CD4-positive, CD25-positive, alpha-beta regulatory T cell (primary cell): ENCODE measurements around the gene IGLON5. TPM values are rescaled to one million over a fixed set of nuclear protein-coding genes. Genes with fewer than 3 reads are reported as not detected.

Source experiments
- ATAC-seq, 2 donors: fragments of 150-1000 bp; cut with Tn5 transposase; one replicate each; pipeline ENCODE4 v1.10.0; 2021; ENCODE audit warnings: low read depth in 2 of 2, moderate number of reproducible peaks in 2 of 2, moderate library complexity in 1 of 2
- DNase-seq, 3 donors: peaks; one replicate each; pipeline versions ENCODE4 v3.0.0 to v3.0.0-alpha.2; 2012 to 2022; ENCODE audit warnings: mixed read lengths in 1 of 3
- H3K27ac ChIP-seq: one replicate; pipeline ENCODE4 v1.7.0; 2013; ENCODE audit warnings: mild to moderate bottlenecking, low read length; ENCODE audit not compliant: insufficient read depth, poor library complexity, severe bottlenecking
- H3K27me3 ChIP-seq: one replicate; pipeline ENCODE4 v1.7.0; 2013; ENCODE audit warnings: low read length; ENCODE audit not compliant: control insufficient read depth, insufficient read depth
- H3K36me3 ChIP-seq: one replicate; pipeline ENCODE4 v1.7.0; 2013; ENCODE audit warnings: mild to moderate bottlenecking, low read length, moderate library complexity; ENCODE audit not compliant: control insufficient read depth, insufficient read depth
- H3K4me1 ChIP-seq: 2 replicates; pipeline ENCODE4 v1.7.0; 2013; ENCODE audit warnings: mild to moderate bottlenecking, low read length; ENCODE audit not compliant: insufficient read depth, control insufficient read depth, poor library complexity, severe bottlenecking
- H3K4me3 ChIP-seq: one replicate; pipeline ENCODE4 v1.7.0; 2013; ENCODE audit warnings: low read depth, mild to moderate bottlenecking, low read length, moderate library complexity
- H3K9me3 ChIP-seq, 2 experiments: 1 replicate in 1 of 2; 2 replicates in 1 of 2; pipeline ENCODE4 v1.7.0; 2013; ENCODE audit warnings: low read length in 2 of 2, mild to moderate bottlenecking in 1 of 2, moderate library complexity in 1 of 2; ENCODE audit not compliant: control insufficient read depth in 2 of 2
- H3K27ac Mint-ChIP-seq, 3 donors: one replicate each; pipeline ENCODE4 v1.8.0; 2020 to 2022; ENCODE audit warnings: mild to moderate bottlenecking in 3 of 3, mixed read lengths in 3 of 3, moderate library complexity in 2 of 3
- H3K27me3 Mint-ChIP-seq: one replicate; pipeline ENCODE4 v1.8.0; 2022; ENCODE audit warnings: mild to moderate bottlenecking, mixed read lengths
- H3K36me3 Mint-ChIP-seq: one replicate; pipeline ENCODE4 v1.8.0; 2020; ENCODE audit warnings: mixed read lengths
- H3K4me1 Mint-ChIP-seq, 4 donors: one replicate each; pipeline ENCODE4 v1.8.0; 2020 to 2022; ENCODE audit warnings: mixed read lengths in 4 of 4, mild to moderate bottlenecking in 1 of 4
- H3K4me3 Mint-ChIP-seq, 4 donors: one replicate each; pipeline ENCODE4 v1.8.0; 2020 to 2022; ENCODE audit warnings: mild to moderate bottlenecking in 4 of 4, mixed read lengths in 4 of 4, moderate library complexity in 3 of 4
- H3K9me3 Mint-ChIP-seq, 7 donors: one replicate each; pipeline ENCODE4 v1.8.0; 2020 to 2022; ENCODE audit warnings: mixed read lengths in 7 of 7, mild to moderate bottlenecking in 3 of 7, moderate library complexity in 2 of 7
- polyA plus RNA-seq, 4 donors: library from polyadenylated mRNA; unstranded; fragments of 300-500 nt; fragmentation: Illumina TruSeq; gene quantifications; one replicate each; pipeline ENCODE4 v1.2.3, GENCODE V29; 2021
- total RNA-seq: library from RNA; stranded (reverse); gene quantifications from one replicate; pipeline ENCODE4 v1.2.3, GENCODE V29; 2022

Gene IGLON5
- total and polyA plus RNA-seq, 5 donors from 2014 or later = not detected

- no peaks in the 10 kb centered on the region for H3K27me3 Mint-ChIP-seq
- peaks cover 0 to 37% (median 19%) of the 10 kb centered on the region in 4 donors for H3K4me1 Mint-ChIP-seq
- H3K27ac ChIP-seq = no peak overlapping the region
- no peak overlapping the region for H3K4me3 ChIP-seq
- no peak overlapping the region for H3K27ac Mint-ChIP-seq
- peaks cover 17% of the 10 kb centered on the region for H3K4me1 ChIP-seq
- no peak overlapping the region for H3K4me3 Mint-ChIP-seq
- H3K9me3 ChIP-seq = peaks cover 0 to 5% of the 10 kb centered on the region in 2 experiments
- ATAC-seq (no peak), DNase-seq (no peak)
- peaks cover 0 to 3% (median 0%) of the 10 kb centered on the region in 7 donors for H3K9me3 Mint-ChIP-seq
- H3K36me3 Mint-ChIP-seq = no peaks in the 10 kb centered on the region
- no peaks in the 10 kb centered on the region for H3K27me3 ChIP-seq
- H3K36me3 ChIP-seq = no peaks in the 10 kb centered on the region
Observed at GRCh38 chr19:51377422-51377821, 66.0 kb downstream of the IGLON5 start.

GRCh38 chr19:51380379-51380778 lies 68.9 kb downstream of the IGLON5 start:
- no peak for ATAC-seq
- H3K4me1 Mint-ChIP-seq = peaks cover 0 to 13% (median 7%) of the 10 kb centered on the region in 4 donors
- no peak overlapping the region for H3K4me3 Mint-ChIP-seq
- no peak overlapping the region for H3K27ac Mint-ChIP-seq
- Histone ChIP-seq H3K27me3 (no peaks in the 10 kb centered on the region), H3K27ac (no peak overlapping the region), H3K4me3 (no peak overlapping the region), H3K36me3 (no peaks in the 10 kb centered on the region), H3K9me3 (peaks cover 0 to 5% of the 10 kb centered on the region in 2 experiments), H3K4me1 (peaks cover 5% of the 10 kb centered on the region)
- H3K27me3 Mint-ChIP-seq = no peaks in the 10 kb centered on the region
- H3K36me3 Mint-ChIP-seq = no peaks in the 10 kb centered on the region
- no peak for DNase-seq
- H3K9me3 Mint-ChIP-seq = peaks cover 0 to 3% (median 0%) of the 10 kb centered on the region in 7 donors

Other genes starting within 250 kb of the IGLON5 start
- not detected for gene KLK13, start 246.6 kb upstream of the IGLON5 start, total RNA-seq
- not detected for gene KLK13, start 246.6 kb upstream of the IGLON5 start, polyA plus RNA-seq
- gene KLK14, start 228.8 kb upstream of the IGLON5 start, total RNA-seq = 0.35 TPM
- gene KLK14, start 228.8 kb upstream of the IGLON5 start, polyA plus RNA-seq = not detected
- 5.9 TPM for gene CTU1, start 203.2 kb upstream of the IGLON5 start, total RNA-seq
- 1 to 10 TPM; 3.4 to 8.0 (median 4.5) TPM for gene CTU1, start 203.2 kb upstream of the IGLON5 start, polyA plus RNA-seq
- gene SIGLEC9, start 186.7 kb upstream of the IGLON5 start, total RNA-seq = 1.1 TPM
- gene SIGLEC9, start 186.7 kb upstream of the IGLON5 start, polyA plus RNA-seq = under 1 TPM in 3 of 4 donors, not detected in 1; 0.33 to 0.52 (median 0.37) TPM
- not detected for gene SIGLEC7, start 169.3 kb upstream of the IGLON5 start, total RNA-seq
- not detected for gene SIGLEC7, start 169.3 kb upstream of the IGLON5 start, polyA plus RNA-seq
- 0.99 TPM for gene CD33, start 86.6 kb upstream of the IGLON5 start, total RNA-seq
- 1 to 10 TPM in 1 of 4 donors, not detected in 3; 1.1 TPM for gene CD33, start 86.6 kb upstream of the IGLON5 start, polyA plus RNA-seq
- not detected for gene SIGLECL1, start 60.6 kb upstream of the IGLON5 start, total RNA-seq
- gene SIGLECL1, start 60.6 kb upstream of the IGLON5 start, polyA plus RNA-seq = not detected
- 0.27 TPM for gene VSIG10L, start 30.5 kb downstream of the IGLON5 start, total RNA-seq
- gene VSIG10L, start 30.5 kb downstream of the IGLON5 start, polyA plus RNA-seq = under 1 TPM in 2 of 4 donors, not detected in 2; 0.15 to 0.37 TPM
- gene ETFB, start 54.7 kb downstream of the IGLON5 start, total RNA-seq = 41.7 TPM
- 100 to 1,000 TPM in 1 of 4 donors, 10 to 100 TPM in 3; 68.8 to 113 (median 79.5) TPM for gene ETFB, start 54.7 kb downstream of the IGLON5 start, polyA plus RNA-seq
- gene CLDND2, start 57.4 kb downstream of the IGLON5 start, total RNA-seq = not detected
- under 1 TPM in 1 of 4 donors, not detected in 3; 0.41 TPM for gene CLDND2, start 57.4 kb downstream of the IGLON5 start, polyA plus RNA-seq
- gene NKG7, start 61.0 kb downstream of the IGLON5 start, total RNA-seq = 1.8 TPM
- 10 to 100 TPM in 1 of 4 donors, 1 to 10 TPM in 3; 2.7 to 12.2 (median 4.5) TPM for gene NKG7, start 61.0 kb downstream of the IGLON5 start, polyA plus RNA-seq
- not detected for gene LIM2, start 76.3 kb downstream of the IGLON5 start, total RNA-seq
- gene LIM2, start 76.3 kb downstream of the IGLON5 start, polyA plus RNA-seq = not detected
- not detected for gene C19orf84, start 78.9 kb downstream of the IGLON5 start, total RNA-seq
- not detected for gene C19orf84, start 78.9 kb downstream of the IGLON5 start, polyA plus RNA-seq
- gene SIGLEC10, start 106.0 kb downstream of the IGLON5 start, total RNA-seq = 0.25 TPM
- gene SIGLEC10, start 106.0 kb downstream of the IGLON5 start, polyA plus RNA-seq = under 1 TPM in 3 of 4 donors, not detected in 1; 0.15 to 0.37 (median 0.30) TPM
- not detected for gene SIGLEC8, start 146.8 kb downstream of the IGLON5 start, total RNA-seq
- gene SIGLEC8, start 146.8 kb downstream of the IGLON5 start, polyA plus RNA-seq = not detected
- gene CEACAM18, start 166.9 kb downstream of the IGLON5 start, total RNA-seq = not detected
- not detected for gene CEACAM18, start 166.9 kb downstream of the IGLON5 start, polyA plus RNA-seq
- not detected for gene SIGLEC12, start 190.2 kb downstream of the IGLON5 start, total RNA-seq
- gene SIGLEC12, start 190.2 kb downstream of the IGLON5 start, polyA plus RNA-seq = 1 to 10 TPM in 1 of 4 donors, under 1 TPM in 1, not detected in 2; 0.57 to 1.3 TPM
- not detected for gene SIGLEC6, start 220.0 kb downstream of the IGLON5 start, total RNA-seq
- not detected for gene SIGLEC6, start 220.0 kb downstream of the IGLON5 start, polyA plus RNA-seq